ENCODE measurements around the gene FER. TPM values are rescaled to one million over a fixed set of nuclear protein-coding genes. Genes with fewer than 3 reads are reported as not detected.
"Not testable (repeated sequence)": the region's sequence is repeated elsewhere in the genome, so short reads cannot be mapped to it uniquely, and the experiment has no call there.

FER gene
- total and polyA plus RNA-seq, 8 donors: 1.7 to 218 (median 24.0) TPM

- Histone ChIP-seq H3K27ac (no peak overlapping the region), H3K4me3 (no peak overlapping the region), H3K27me3 (no peaks in the 10 kb centered on the region), H3K4me1 (peaks cover 0 to 8% (median 0%) of the 10 kb centered on the region in 4 donors), H3K9me3 (peaks cover 0 to 28% (median 12%) of the 10 kb centered on the region in 4 donors), H3K36me3 (peaks cover 0 to 32% (median 9%) of the 10 kb centered on the region in 4 donors)
- 70 to 86% (median 76%) methylated on average over 1 of the region's 1 CpG for WGBS, 5 donors
- intact Hi-C loops (cut with DNase I; ENCODE audit: low total_unique reads): no loop called here
- TF ChIP-seq POLR2AphosphoS5 (IDR thresholded peaks at IDR 0.05): no peak
- no peak for TF ChIP-seq CTCF (IDR thresholded peaks at IDR 0.05)
- TF ChIP-seq EP300 (IDR thresholded peaks at IDR 0.05): no peak
- no peak for TF ChIP-seq POLR2A (IDR thresholded peaks at IDR 0.05)
- no peak for DNase-seq
Observed at GRCh38 chr5:108989761-108990392, 242.2 kb downstream of the FER start.

- H3K4me3 ChIP-seq; H3K27me3 ChIP-seq; DNase-seq; intact Hi-C loops (cut with DNase I; ENCODE audit: low total_unique reads); H3K27ac ChIP-seq; H3K4me1 ChIP-seq: not testable (repeated sequence)
- H3K9me3 ChIP-seq: peaks cover 0 to 21% (median 6%) of the 10 kb centered on the region in 4 donors
- 95 to 99% (median 97%) methylated on average over 8 to 45 of the region's 47 CpGs for WGBS, 5 donors
- peaks cover 0 to 31% (median 0%) of the 10 kb centered on the region in 4 donors for H3K36me3 ChIP-seq
Observed at GRCh38 chr5:108992396-108993085, 244.8 kb downstream of the FER start.

GRCh38 chr5:108993440-108993839, 245.7 kb downstream of the FER start:
- peaks cover 0 to 27% (median 0%) of the 10 kb centered on the region in 4 donors for H3K36me3 ChIP-seq
- 92 to 98% (median 95%) methylated on average over 8 to 12 of the region's 12 CpGs for WGBS, 5 donors

GRCh38 chr5:108997720-108998119, 250.0 kb downstream of the FER start:
- Histone ChIP-seq H3K27me3 (no peaks in the 10 kb centered on the region), H3K9me3 (peaks cover 0 to 17% (median 5%) of the 10 kb centered on the region in 4 donors), H3K4me3 (no peak overlapping the region), H3K36me3 (peaks cover 0 to 23% (median 0%) of the 10 kb centered on the region in 4 donors), H3K27ac (no peak overlapping the region), H3K4me1 (no peaks in the 10 kb centered on the region)
- TF ChIP-seq EP300 (IDR thresholded peaks at IDR 0.05): no peak
- no peak for TF ChIP-seq POLR2AphosphoS5 (IDR thresholded peaks at IDR 0.05)
- no peak for TF ChIP-seq CTCF (IDR thresholded peaks at IDR 0.05)
- no peak for TF ChIP-seq POLR2A (IDR thresholded peaks at IDR 0.05)
- intact Hi-C loops (cut with DNase I; ENCODE audit: low total_unique reads): no loop called here
- DNase-seq: no peak
- 87 to 98% (median 96%) methylated on average over 4 of the region's 4 CpGs for WGBS, 5 donors

More at GRCh38 chr5:108993440-108993839, 245.7 kb downstream of the FER start:
- H3K27ac ChIP-seq; H3K4me3 ChIP-seq; DNase-seq; H3K27me3 ChIP-seq; H3K4me1 ChIP-seq; intact Hi-C loops (cut with DNase I; ENCODE audit: low total_unique reads): not testable (repeated sequence)
- peaks cover 0 to 21% (median 5%) of the 10 kb centered on the region in 4 donors for H3K9me3 ChIP-seq

GRCh38 chr5:108998216-108998615, 250.5 kb downstream of the FER start:
- Histone ChIP-seq H3K4me3 (no peak overlapping the region), H3K4me1 (no peaks in the 10 kb centered on the region), H3K36me3 (peaks cover 0 to 18% (median 0%) of the 10 kb centered on the region in 4 donors), H3K27me3 (no peaks in the 10 kb centered on the region), H3K9me3 (peaks cover 0 to 12% (median 5%) of the 10 kb centered on the region in 4 donors), H3K27ac (no peak overlapping the region)
- TF ChIP-seq POLR2A (IDR thresholded peaks at IDR 0.05) (no peak), POLR2AphosphoS5 (IDR thresholded peaks at IDR 0.05) (no peak), CTCF (IDR thresholded peaks at IDR 0.05) (no peak), EP300 (IDR thresholded peaks at IDR 0.05) (no peak)
- WGBS, 5 donors: 97 to 99% (median 98%) methylated on average over 11 of the region's 11 CpGs
- intact Hi-C loops (cut with DNase I; ENCODE audit: low total_unique reads): no loop called here
- DNase-seq: no peak
